Raji (cell line): Measurements from ENCODE around the gene DIS3L2.

Source experiments
- POLR2A ChIP-seq: IDR thresholded peaks from 2 replicates; pipeline ENCODE4 v1.6.1; 2011; ENCODE audit warnings: low read depth, low read length, control low read depth; ENCODE audit not compliant: insufficient read depth

Gene DIS3L2

GRCh38 chr2:232038881-232039485 is 77.5 kb downstream of the DIS3L2 start:
- no peak for TF ChIP-seq POLR2A

- no peak for TF ChIP-seq POLR2A
These were observed 81.5 kb downstream of the DIS3L2 start for GRCh38 chr2:232042911-232043574.

- TF ChIP-seq POLR2A: no peak
These were observed 82.5 kb downstream of the DIS3L2 start for GRCh38 chr2:232043966-232044365.

- TF ChIP-seq POLR2A: no peak
These were observed 87.8 kb downstream of the DIS3L2 start for GRCh38 chr2:232049350-232049749.

- TF ChIP-seq POLR2A: no peak
These were observed 91.1 kb downstream of the DIS3L2 start for GRCh38 chr2:232052591-232052990.

- TF ChIP-seq POLR2A: no peak
These were observed 92.3 kb downstream of the DIS3L2 start for GRCh38 chr2:232053777-232054176.

GRCh38 chr2:232058063-232058877 is 96.8 kb downstream of the DIS3L2 start:
- no peak for TF ChIP-seq POLR2A

- TF ChIP-seq POLR2A: no peak
These were observed 97.4 kb downstream of the DIS3L2 start for GRCh38 chr2:232058931-232059330.

GRCh38 chr2:232061265-232061664 is 99.8 kb downstream of the DIS3L2 start:
- no peak for TF ChIP-seq POLR2A

GRCh38 chr2:232073026-232073425 is 111.5 kb downstream of the DIS3L2 start:
- TF ChIP-seq POLR2A: no peak

- no peak for TF ChIP-seq POLR2A
These were observed 112.2 kb downstream of the DIS3L2 start for GRCh38 chr2:232073699-232074098.

- no peak for TF ChIP-seq POLR2A
These were observed 113.6 kb downstream of the DIS3L2 start for GRCh38 chr2:232075080-232075479.

- TF ChIP-seq POLR2A: no peak
These were observed 114.3 kb downstream of the DIS3L2 start for GRCh38 chr2:232075859-232076258.

- no peak for TF ChIP-seq POLR2A
These were observed 114.8 kb downstream of the DIS3L2 start for GRCh38 chr2:232076272-232076671.

GRCh38 chr2:232076736-232077135 is 115.2 kb downstream of the DIS3L2 start:
- no peak for TF ChIP-seq POLR2A

- no peak for TF ChIP-seq POLR2A
These were observed 123.7 kb downstream of the DIS3L2 start for GRCh38 chr2:232085164-232085563.
